ENCODE measurements around the gene PCNX2. TPM values are rescaled to one million over a fixed set of nuclear protein-coding genes. Genes with fewer than 3 reads are reported as not detected.

The PCNX2 gene
- total and polyA plus RNA-seq, 2 experiments from 2014 or later = 5.0 to 13.7 TPM

DNA sequence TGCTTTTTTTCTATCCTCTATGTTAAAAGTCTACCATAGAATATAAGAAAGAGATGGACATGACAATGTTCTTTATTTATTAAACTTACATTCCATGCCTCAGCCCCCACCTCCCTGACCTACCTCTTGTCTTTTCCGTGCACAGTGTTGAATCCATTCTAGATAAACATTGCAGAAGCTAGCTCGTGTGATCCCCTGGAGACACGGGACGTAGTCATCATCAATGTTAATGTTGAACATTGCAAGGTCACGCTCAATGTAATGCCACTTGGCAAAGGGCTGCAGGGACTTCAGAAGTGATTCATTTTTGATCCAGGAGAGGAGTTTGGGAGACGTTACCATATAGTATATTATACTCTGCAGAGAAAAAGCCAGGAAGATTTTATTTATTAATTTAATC, 278.7 kb downstream of the PCNX2 start:
- no peaks in the 10 kb centered on the region for H3K9me2 ChIP-seq (ENCODE audit: insufficient read depth)
- TF ChIP-seq EZH2phosphoT487 (IDR thresholded peaks at IDR 0.05; ENCODE audit: insufficient read depth, low read depth) (no peak), EZH2 (IDR thresholded peaks at IDR 0.05; ENCODE audit: insufficient read depth, poor library complexity, severe bottlenecking) (no peak)
- H3K36me3 ChIP-seq (ENCODE audit: low read depth) = no peaks in the 10 kb centered on the region
- H3K4me3 ChIP-seq = no peak overlapping the region
- H4K20me1 ChIP-seq (ENCODE audit: insufficient read depth) = no peaks in the 10 kb centered on the region
- no peaks in the 10 kb centered on the region for H3K79me2 ChIP-seq (ENCODE audit: insufficient read depth)
- DNase-seq = no peak
- H3K9me3 ChIP-seq (ENCODE audit: low read depth) = no peaks in the 10 kb centered on the region
- H3F3A ChIP-seq (ENCODE audit: insufficient read depth) = no peaks in the 10 kb centered on the region
- WGBS, 2 experiments (ENCODE audit: low coverage in 1 of 2, low lambda C conversion rate in 2 of 2, missing lambda C conversion rate in 2 of 2) = 92 to 93% methylated on average over 6 of the region's 6 CpGs
- H3K4me2 ChIP-seq (ENCODE audit: unreplicated experiment) = no peak overlapping the region
- H3K27me3 ChIP-seq (replicated peaks; ENCODE audit: insufficient read depth) = no peaks in the 10 kb centered on the region
- no peak overlapping the region for H3K9ac ChIP-seq
- no peaks in the 10 kb centered on the region for H3K4me1 ChIP-seq (ENCODE audit: insufficient read depth)
- no peak overlapping the region for H2AFZ ChIP-seq
- in situ Hi-C loops (cut with MboI) = no loop called here
- H3K27ac ChIP-seq = no peak overlapping the region

DNA sequence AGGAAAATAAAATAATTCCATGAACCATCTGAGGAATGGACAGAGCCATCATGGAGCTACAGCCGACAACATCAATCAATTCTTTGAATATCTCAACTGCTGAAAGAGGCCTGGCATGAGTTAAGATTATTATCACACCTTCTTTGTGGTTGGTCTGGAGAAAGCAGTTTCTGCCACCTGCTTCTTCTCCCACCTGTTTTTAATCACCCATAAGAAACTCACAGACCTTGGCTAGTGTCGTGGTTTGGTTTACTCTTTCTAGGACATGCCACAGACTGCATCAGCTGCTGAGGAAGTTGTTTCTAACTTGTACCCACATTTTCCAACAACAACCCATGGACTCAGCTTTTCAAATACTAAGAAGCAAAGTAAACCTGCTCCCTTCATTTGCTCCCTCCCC, 279.6 kb downstream of the PCNX2 start:
- Histone ChIP-seq H2AFZ (no peak overlapping the region), H3K27ac (no peak overlapping the region), H3K9ac (no peak overlapping the region), H4K20me1 (ENCODE audit: insufficient read depth) (no peaks in the 10 kb centered on the region), H3K9me2 (ENCODE audit: insufficient read depth) (no peaks in the 10 kb centered on the region), H3K4me3 (no peak overlapping the region), H3K4me2 (ENCODE audit: unreplicated experiment) (no peak overlapping the region), H3F3A (ENCODE audit: insufficient read depth) (no peaks in the 10 kb centered on the region), H3K9me3 (ENCODE audit: low read depth) (no peaks in the 10 kb centered on the region), H3K36me3 (ENCODE audit: low read depth) (no peaks in the 10 kb centered on the region), H3K79me2 (ENCODE audit: insufficient read depth) (no peaks in the 10 kb centered on the region), H3K27me3 (replicated peaks; ENCODE audit: insufficient read depth) (no peaks in the 10 kb centered on the region), H3K4me1 (ENCODE audit: insufficient read depth) (no peaks in the 10 kb centered on the region)
- WGBS, 2 experiments (ENCODE audit: low coverage in 1 of 2, low lambda C conversion rate in 2 of 2, missing lambda C conversion rate in 2 of 2) = 87 to 97% methylated on average over 2 of the region's 2 CpGs
- in situ Hi-C loops (cut with MboI) = no loop called here
- no peak for DNase-seq
- TF ChIP-seq EZH2 (IDR thresholded peaks at IDR 0.05; ENCODE audit: insufficient read depth, poor library complexity, severe bottlenecking) (no peak), EZH2phosphoT487 (IDR thresholded peaks at IDR 0.05; ENCODE audit: insufficient read depth, low read depth) (no peak)

GRCh38 chr1:233012021-233012420, 283.5 kb downstream of the PCNX2 start:
- no peak for DNase-seq
- Histone ChIP-seq H4K20me1 (ENCODE audit: insufficient read depth) (no peaks in the 10 kb centered on the region), H3K79me2 (ENCODE audit: insufficient read depth) (no peaks in the 10 kb centered on the region), H3K4me3 (no peak overlapping the region), H2AFZ (no peak overlapping the region), H3K9me2 (ENCODE audit: insufficient read depth) (no peaks in the 10 kb centered on the region), H3F3A (ENCODE audit: insufficient read depth) (peaks cover 6% of the 10 kb centered on the region; the same call in 1 of the 2 replicates), H3K4me2 (ENCODE audit: unreplicated experiment) (no peak overlapping the region), H3K9ac (no peak overlapping the region), H3K4me1 (ENCODE audit: insufficient read depth) (peaks cover 7% of the 10 kb centered on the region), H3K27ac (no peak overlapping the region), H3K36me3 (ENCODE audit: low read depth) (no peaks in the 10 kb centered on the region), H3K9me3 (ENCODE audit: low read depth) (no peaks in the 10 kb centered on the region), H3K27me3 (replicated peaks; ENCODE audit: insufficient read depth) (no peaks in the 10 kb centered on the region)
- 100% methylated on average over 1 of the region's 1 CpG for WGBS, 2 experiments (ENCODE audit: low coverage in 1 of 2, low lambda C conversion rate in 2 of 2, missing lambda C conversion rate in 2 of 2)
- in situ Hi-C loops (cut with MboI) = no loop called here
- no peak for TF ChIP-seq EZH2 (IDR thresholded peaks at IDR 0.05; ENCODE audit: insufficient read depth, poor library complexity, severe bottlenecking)

DNA sequence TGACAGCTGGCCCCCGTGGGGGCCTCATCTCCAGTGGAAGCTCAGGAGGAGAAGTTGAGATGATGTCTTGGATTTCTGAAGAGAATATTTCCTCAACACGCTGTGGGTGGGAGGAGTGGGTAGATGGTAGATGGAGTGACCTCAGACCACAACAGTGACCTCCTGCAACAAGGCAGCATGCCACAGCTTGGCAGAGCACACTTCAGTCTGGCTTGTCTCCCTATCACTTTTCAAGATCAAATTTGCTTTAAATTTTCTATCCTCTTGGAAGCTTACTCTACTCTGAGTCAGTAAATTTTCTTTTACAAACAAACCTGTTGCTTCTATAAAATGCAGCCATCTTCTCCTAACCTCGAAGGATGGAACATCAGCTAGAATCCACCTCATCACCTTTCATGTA, 285.4 kb downstream of the PCNX2 start:
- in situ Hi-C loops (cut with MboI) = no loop called here
- H3K27ac ChIP-seq = no peak overlapping the region

DNA sequence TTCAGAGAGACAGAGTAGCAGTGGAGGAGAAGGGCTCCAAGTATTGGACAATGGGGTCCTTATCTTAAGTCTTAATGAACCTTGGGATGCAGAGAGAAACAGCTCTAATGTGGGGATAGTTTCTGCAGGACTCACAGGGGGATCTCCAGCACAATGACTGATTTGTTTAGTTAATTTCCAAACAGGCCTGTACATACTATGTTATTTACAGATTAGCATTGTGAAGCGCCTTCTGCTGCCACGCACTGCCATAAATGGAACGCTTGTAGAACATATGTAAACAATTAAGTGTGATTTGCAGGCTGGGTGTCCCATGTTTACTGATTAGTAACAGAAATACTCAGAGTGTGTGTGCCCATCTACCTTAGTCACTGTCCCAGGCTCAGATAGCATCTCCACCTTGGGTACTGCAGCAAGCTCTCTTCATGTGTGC, 289.0 kb downstream of the PCNX2 start:
- 83 to 87% methylated on average over 3 of the region's 3 CpGs for WGBS, 2 experiments (ENCODE audit: low coverage in 1 of 2, low lambda C conversion rate in 2 of 2, missing lambda C conversion rate in 2 of 2)
- H3K27ac ChIP-seq = no peak overlapping the region
- TF ChIP-seq EZH2 (IDR thresholded peaks at IDR 0.05; ENCODE audit: insufficient read depth, poor library complexity, severe bottlenecking) (no peak), EZH2phosphoT487 (IDR thresholded peaks at IDR 0.05; ENCODE audit: insufficient read depth, low read depth) (no peak)

More for the DNA sequence above, 285.4 kb downstream of the PCNX2 start:
- Histone ChIP-seq H4K20me1 (ENCODE audit: insufficient read depth) (no peaks in the 10 kb centered on the region), H3K4me1 (ENCODE audit: insufficient read depth) (peaks cover 15% of the 10 kb centered on the region), H3K27me3 (replicated peaks; ENCODE audit: insufficient read depth) (no peaks in the 10 kb centered on the region), H3K9me3 (ENCODE audit: low read depth) (no peaks in the 10 kb centered on the region), H3K4me3 (no peak overlapping the region), H3K4me2 (ENCODE audit: unreplicated experiment) (no peak overlapping the region), H2AFZ (no peak overlapping the region), H3F3A (ENCODE audit: insufficient read depth) (peaks cover 6% of the 10 kb centered on the region; the same call in 1 of the 2 replicates), H3K9ac (no peak overlapping the region), H3K79me2 (ENCODE audit: insufficient read depth) (no peaks in the 10 kb centered on the region), H3K9me2 (ENCODE audit: insufficient read depth) (no peaks in the 10 kb centered on the region), H3K36me3 (ENCODE audit: low read depth) (no peaks in the 10 kb centered on the region)
- WGBS, 2 experiments (ENCODE audit: low coverage in 1 of 2, low lambda C conversion rate in 2 of 2, missing lambda C conversion rate in 2 of 2) = 37 to 42% methylated on average over 3 of the region's 3 CpGs
- no peak for TF ChIP-seq EZH2 (IDR thresholded peaks at IDR 0.05; ENCODE audit: insufficient read depth, poor library complexity, severe bottlenecking)
- TF ChIP-seq EZH2phosphoT487 (IDR thresholded peaks at IDR 0.05; ENCODE audit: insufficient read depth, low read depth) = no peak
- DNase-seq = no peak

More for the DNA sequence above, 289.0 kb downstream of the PCNX2 start:
- Histone ChIP-seq H2AFZ (no peak overlapping the region), H3K4me2 (ENCODE audit: unreplicated experiment) (no peak overlapping the region), H3K9me3 (ENCODE audit: low read depth) (no peaks in the 10 kb centered on the region), H3K79me2 (ENCODE audit: insufficient read depth) (no peaks in the 10 kb centered on the region), H4K20me1 (ENCODE audit: insufficient read depth) (no peaks in the 10 kb centered on the region), H3K27me3 (replicated peaks; ENCODE audit: insufficient read depth) (no peaks in the 10 kb centered on the region), H3F3A (ENCODE audit: insufficient read depth) (peaks cover 6% of the 10 kb centered on the region; the same call in 1 of the 2 replicates), H3K9ac (no peak overlapping the region), H3K4me3 (no peak overlapping the region), H3K4me1 (ENCODE audit: insufficient read depth) (peaks cover 15% of the 10 kb centered on the region), H3K36me3 (ENCODE audit: low read depth) (no peaks in the 10 kb centered on the region), H3K9me2 (ENCODE audit: insufficient read depth) (no peaks in the 10 kb centered on the region)
- no peak for DNase-seq
- in situ Hi-C loops (cut with MboI) = no loop called here

All from GM23248 (cell line).